Lung (tissue), 12 donors: ENCODE data around the gene MRPL37. TPM values are rescaled to one million over a fixed set of nuclear protein-coding genes. Genes with fewer than 3 reads are reported as not detected.

Source experiments
- ATAC-seq: fragments of 200-7000 bp; cut with Tn5 transposase; one replicate; pipeline ENCODE4 v1.9.1; 2020; ENCODE audit warnings: moderate number of reproducible peaks; ENCODE audit not compliant: insufficient read depth, low FRiP score
- DNase-seq, 3 donors: peaks; one replicate each; pipeline ENCODE4 v3.0.0-alpha.2; 2013 to 2017
- H3K27ac ChIP-seq, 2 donors: one replicate each; pipeline ENCODE4 v1.5.1; 2013; ENCODE audit warnings: mild to moderate bottlenecking in 2 of 2, moderate library complexity in 2 of 2, control low read depth in 1 of 2, inconsistent platforms in 1 of 2, low read depth in 1 of 2, low read length in 1 of 2
- H3K27me3 ChIP-seq, 3 donors: one replicate each; pipeline ENCODE4 v1.5.1; 2013; ENCODE audit warnings: low read length in 2 of 3; ENCODE audit not compliant: control insufficient read depth in 3 of 3, insufficient read depth in 3 of 3
- H3K36me3 ChIP-seq, 4 donors: one replicate each; pipeline ENCODE4 v1.5.1; 2013; ENCODE audit warnings: low read length in 4 of 4, mild to moderate bottlenecking in 1 of 4, moderate library complexity in 1 of 4; ENCODE audit not compliant: control insufficient read depth in 4 of 4, insufficient read depth in 4 of 4
- H3K4me1 ChIP-seq, 5 donors: one replicate each; pipeline ENCODE4 v1.5.1; 2013; ENCODE audit warnings: low read length in 5 of 5, mild to moderate bottlenecking in 2 of 5, moderate library complexity in 1 of 5; ENCODE audit not compliant: control insufficient read depth in 5 of 5, insufficient read depth in 5 of 5
- H3K4me3 ChIP-seq: one replicate; pipeline ENCODE4 v1.5.1; 2013; ENCODE audit warnings: mild to moderate bottlenecking, control low read depth, moderate library complexity
- H3K9ac ChIP-seq, 2 donors: one replicate each; pipeline ENCODE4 v1.5.1; 2013; ENCODE audit warnings: low read length in 2 of 2, control low read depth in 1 of 2; ENCODE audit not compliant: insufficient read depth in 1 of 2
- H3K9me3 ChIP-seq, 4 donors: one replicate each; pipeline ENCODE4 v1.5.1; 2013; ENCODE audit warnings: low read length in 3 of 4, mild to moderate bottlenecking in 1 of 4, moderate library complexity in 1 of 4; ENCODE audit not compliant: control insufficient read depth in 4 of 4, insufficient read depth in 3 of 4
- CTCF ChIP-seq: IDR thresholded peaks from 2 replicates; pipeline ENCODE4 v1.5.1; 2012; ENCODE audit warnings: mild to moderate bottlenecking; ENCODE audit errors: control extremely low read depth, extremely low read depth
- WGBS, 2 donors: extraction: QIAGEN DNeasy Blood & Tissue Kit; methylation state at CpG; one replicate each; pipeline ENCODE4 v1.1.7; 2013; 5-methylcytosine and 5-hydroxymethylcytosine counted together
- polyA plus RNA-seq, 2 donors: library from polyadenylated mRNA; stranded (reverse); fragments of 200-250 nt; gene quantifications; one replicate each; pipeline ENCODE4 v1.2.1, GENCODE V29; 2013
- total RNA-seq, 2 donors: library from RNA; depleted of rRNA in 1 of 2; stranded (reverse); fragments of >200 nt in 1 of 2; gene quantifications; one replicate each; pipeline ENCODE4 v1.2.1, GENCODE V29; 2014 to 2021
- donor health status: control.
- donor health status: control.
- donor health status: Bipolar disorder and iron deficiency.
- donor health status: healthy.
- donor health status: DM: yes; HTN: yes; CAD: no.

MRPL37 gene
- total and polyA plus RNA-seq, 4 donors: 23.9 to 68.5 (median 39.7) TPM

- Histone ChIP-seq H3K4me1 (peaks cover 0 to 6% (median 0%) of the 10 kb centered on the region in 5 donors), H3K9ac (no peak overlapping the region), H3K27ac (no peak overlapping the region), H3K36me3 (peaks cover 0 to 9% (median 0%) of the 10 kb centered on the region in 4 donors), H3K4me3 (no peak overlapping the region), H3K27me3 (no peaks in the 10 kb centered on the region), H3K9me3 (no peaks in the 10 kb centered on the region)
- no peak for TF ChIP-seq CTCF
- ATAC-seq (no peak), DNase-seq (no peak)
- whole genome bisulfite sequencing, 2 donors: 80 to 85% methylated on average over 8 of the region's 8 CpGs
These were observed 29.0 kb upstream of the MRPL37 start for GRCh38 chr1:54171016-54171415.

GRCh38 chr1:54171606-54172005 lies 28.4 kb upstream of the MRPL37 start:
- no peak for ATAC-seq
- no peak overlapping the region for H3K27ac ChIP-seq
- DNase-seq: no peak
- no peaks in the 10 kb centered on the region for H3K27me3 ChIP-seq
- no peak overlapping the region for H3K4me3 ChIP-seq
- no peaks in the 10 kb centered on the region for H3K9me3 ChIP-seq
- WGBS, 2 donors: 93 to 96% methylated on average over 8 of the region's 8 CpGs
- TF ChIP-seq CTCF: no peak
- H3K4me1 ChIP-seq: peaks cover 0 to 6% (median 0%) of the 10 kb centered on the region in 5 donors
- H3K36me3 ChIP-seq: peaks cover 0 to 9% (median 0%) of the 10 kb centered on the region in 4 donors
- no peak overlapping the region for H3K9ac ChIP-seq

GRCh38 chr1:54172614-54173599 lies 27.1 kb upstream of the MRPL37 start:
- Histone ChIP-seq H3K9ac (no peak overlapping the region), H3K4me1 (peaks cover 0 to 6% (median 0%) of the 10 kb centered on the region in 5 donors), H3K27me3 (no peaks in the 10 kb centered on the region), H3K4me3 (no peak overlapping the region), H3K27ac (no peak overlapping the region), H3K36me3 (peaks cover 0 to 9% (median 0%) of the 10 kb centered on the region in 4 donors), H3K9me3 (no peaks in the 10 kb centered on the region)
- DNase-seq (peak in 2 of 3 donors; percentile 29 to 40), ATAC-seq (no peak)
- TF ChIP-seq CTCF: no peak
- WGBS, 2 donors: 69 to 70% methylated on average over 10 of the region's 10 CpGs
